ENCODE results near the gene CCDC92. TPM values are rescaled to one million over a fixed set of nuclear protein-coding genes. Genes with fewer than 3 reads are reported as not detected.

CCDC92 gene
- total RNA-seq, 2 experiments from 2014 or later: 11.5 to 12.7 TPM

DNA sequence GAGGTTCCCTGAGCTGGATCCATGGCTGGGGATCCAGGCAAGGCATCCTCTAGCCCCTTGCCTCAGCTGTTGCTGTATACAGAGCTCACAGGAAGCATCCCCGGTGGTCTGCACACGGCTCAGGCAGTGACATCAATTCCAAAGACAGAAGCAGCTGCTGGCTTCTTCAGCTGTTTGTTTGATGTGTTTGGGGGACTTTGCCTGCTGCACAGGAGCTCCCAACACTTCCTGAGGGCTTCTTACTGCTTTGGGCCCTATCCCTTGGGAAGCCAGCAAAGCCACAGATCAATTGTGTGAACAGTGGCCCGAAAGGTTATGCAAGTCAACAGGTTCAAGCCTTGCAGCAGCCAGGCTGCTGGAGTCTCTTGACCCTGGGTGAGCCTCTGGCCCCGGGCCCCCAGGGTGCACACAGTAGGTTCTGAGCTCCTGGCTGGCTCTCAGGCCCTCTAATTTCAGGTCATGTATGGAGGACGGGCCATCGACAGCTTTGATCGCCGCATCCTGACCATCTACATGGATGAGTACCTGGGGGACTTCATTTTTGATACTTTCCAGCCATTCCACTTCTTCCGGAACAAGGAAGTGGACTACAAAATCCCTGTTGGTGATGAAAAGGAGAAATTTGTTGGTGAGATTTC, 42.6 kb downstream of the CCDC92 start:
- TF ChIP-seq, protein P1, sequence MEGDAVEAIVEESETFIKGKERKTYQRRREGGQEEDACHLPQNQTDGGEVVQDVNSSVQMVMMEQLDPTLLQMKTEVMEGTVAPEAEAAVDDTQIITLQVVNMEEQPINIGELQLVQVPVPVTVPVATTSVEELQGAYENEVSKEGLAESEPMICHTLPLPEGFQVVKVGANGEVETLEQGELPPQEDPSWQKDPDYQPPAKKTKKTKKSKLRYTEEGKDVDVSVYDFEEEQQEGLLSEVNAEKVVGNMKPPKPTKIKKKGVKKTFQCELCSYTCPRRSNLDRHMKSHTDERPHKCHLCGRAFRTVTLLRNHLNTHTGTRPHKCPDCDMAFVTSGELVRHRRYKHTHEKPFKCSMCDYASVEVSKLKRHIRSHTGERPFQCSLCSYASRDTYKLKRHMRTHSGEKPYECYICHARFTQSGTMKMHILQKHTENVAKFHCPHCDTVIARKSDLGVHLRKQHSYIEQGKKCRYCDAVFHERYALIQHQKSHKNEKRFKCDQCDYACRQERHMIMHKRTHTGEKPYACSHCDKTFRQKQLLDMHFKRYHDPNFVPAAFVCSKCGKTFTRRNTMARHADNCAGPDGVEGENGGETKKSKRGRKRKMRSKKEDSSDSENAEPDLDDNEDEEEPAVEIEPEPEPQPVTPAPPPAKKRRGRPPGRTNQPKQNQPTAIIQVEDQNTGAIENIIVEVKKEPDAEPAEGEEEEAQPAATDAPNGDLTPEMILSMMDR (IDR thresholded peaks at IDR 0.05): no peak
- CTCF ChIA-PET: interaction anchor here (1.0 kb wide), 1 partner anchor 54 kb away, joined by 3 read pairs; no protein-coding TSS in a partner anchor
- ATAC-seq (ENCODE audit: poor library complexity): no peak
- Mint-ChIP-seq H3K27ac (no peak overlapping the region), H3K4me3 (no peak overlapping the region), H3K9me3 (no peaks in the 10 kb centered on the region), H3K27me3 (no peaks in the 10 kb centered on the region), H3K36me3 (ENCODE audit: low read depth) (no peaks in the 10 kb centered on the region), H3K4me1 (ENCODE audit: low read depth) (peaks cover 18% of the 10 kb centered on the region)
- Histone ChIP-seq H3K27ac (ENCODE audit: low read depth in 1 of 2, low read length in 2 of 2) (no peak overlapping the region), H3K4me3 (ENCODE audit: low read length) (no peak overlapping the region), H3K9me3 (ENCODE audit: control insufficient read depth in 1 of 2, insufficient read depth in 1 of 2, low read length in 2 of 2) (no peaks in the 10 kb centered on the region), H3K27me3 (ENCODE audit: control insufficient read depth in 1 of 2, insufficient read depth in 2 of 2, low read length in 2 of 2) (no peaks in the 10 kb centered on the region), H3K36me3 (ENCODE audit: insufficient read depth, low read length) (no peaks in the 10 kb centered on the region), H3K4me1 (ENCODE audit: insufficient read depth, low read length) (peaks cover 19% of the 10 kb centered on the region)
- intact Hi-C loops (cut with DNase I, micrococcal nuclease): loop anchor here in 1 of 2 experiments (5.0 kb wide), 1 partner anchor 42 kb away; the partner anchor contains the start of genes CCDC92 and ZNF664
- no peak for DNase-seq
- POLR2A ChIA-PET: no interaction called here

DNA sequence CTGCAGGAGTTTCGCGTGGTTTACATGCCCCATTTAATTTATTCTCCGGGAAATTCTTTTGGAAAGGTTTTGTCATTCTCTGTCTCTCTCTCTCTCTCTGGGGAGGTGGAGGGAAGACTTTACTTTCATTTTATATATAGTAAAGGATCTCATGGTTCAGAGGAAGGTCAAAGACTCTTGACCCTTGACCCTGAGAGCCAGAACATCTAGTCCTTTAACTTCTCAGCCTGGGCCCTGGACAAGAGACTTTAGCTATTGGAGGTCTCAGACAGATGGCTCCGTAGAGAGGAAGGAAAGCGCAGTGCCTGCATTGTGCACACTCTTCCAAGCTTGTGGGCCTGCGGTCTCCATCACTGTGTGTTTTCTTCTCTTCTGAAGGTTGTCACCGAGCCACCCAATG, 43.7 kb downstream of the CCDC92 start:
- Histone ChIP-seq H3K4me3 (ENCODE audit: low read length) (no peak overlapping the region), H3K36me3 (ENCODE audit: insufficient read depth, low read length) (no peaks in the 10 kb centered on the region), H3K9me3 (ENCODE audit: control insufficient read depth in 1 of 2, insufficient read depth in 1 of 2, low read length in 2 of 2) (no peaks in the 10 kb centered on the region), H3K27ac (ENCODE audit: low read depth in 1 of 2, low read length in 2 of 2) (no peak overlapping the region), H3K4me1 (ENCODE audit: insufficient read depth, low read length) (peaks cover 16% of the 10 kb centered on the region), H3K27me3 (ENCODE audit: control insufficient read depth in 1 of 2, insufficient read depth in 2 of 2, low read length in 2 of 2) (no peaks in the 10 kb centered on the region)
- no peaks in the 10 kb centered on the region for H3K9me3 Mint-ChIP-seq
- ChIA-PET POLR2A (no interaction called here), CTCF (no interaction called here)
- no peak overlapping the region for H3K4me3 Mint-ChIP-seq
- intact Hi-C loops (cut with DNase I, micrococcal nuclease): no loop called here
- H3K4me1 Mint-ChIP-seq (ENCODE audit: low read depth): peaks cover 18% of the 10 kb centered on the region
- no peaks in the 10 kb centered on the region for H3K36me3 Mint-ChIP-seq (ENCODE audit: low read depth)
- no peaks in the 10 kb centered on the region for H3K27me3 Mint-ChIP-seq
- H3K27ac Mint-ChIP-seq: no peak overlapping the region
- ATAC-seq (ENCODE audit: poor library complexity) (no peak), DNase-seq (no peak)
- TF ChIP-seq, protein P1 (IDR thresholded peaks at IDR 0.05): no peak

DNA sequence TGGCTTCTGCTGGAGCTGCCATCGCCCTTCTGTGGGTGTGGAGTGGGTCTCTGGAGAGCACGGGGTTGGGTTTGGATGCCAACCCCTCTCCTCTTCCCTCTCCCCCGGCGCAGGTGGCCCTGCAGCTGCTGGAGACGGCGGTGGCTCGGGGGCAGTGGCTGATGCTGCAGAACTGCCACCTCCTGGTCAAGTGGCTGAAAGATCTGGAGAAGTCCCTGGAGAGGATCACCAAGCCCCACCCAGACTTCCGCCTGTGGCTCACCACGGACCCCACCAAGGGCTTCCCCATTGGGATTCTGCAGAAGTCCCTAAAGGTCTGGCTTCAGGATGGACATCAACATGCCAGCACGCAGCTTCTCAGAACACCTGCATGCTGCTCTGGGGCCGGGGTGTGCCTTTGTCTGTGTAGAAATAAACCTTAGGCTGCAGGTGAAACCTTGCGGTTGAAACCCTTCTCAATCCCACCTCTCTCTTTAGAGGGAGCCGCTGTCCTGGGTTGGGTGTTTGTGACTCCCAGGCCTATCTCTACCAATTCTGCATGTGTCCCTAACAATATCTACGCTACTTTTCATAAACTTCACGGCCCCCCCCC, 44.3 kb downstream of the CCDC92 start:
- CTCF ChIA-PET: interaction anchor here (1.1 kb wide), 1 partner anchor 56 kb away, joined by 3 read pairs; no protein-coding TSS in a partner anchor
- no peaks in the 10 kb centered on the region for H3K36me3 Mint-ChIP-seq (ENCODE audit: low read depth)

More for the DNA sequence above, 44.3 kb downstream of the CCDC92 start:
- Mint-ChIP-seq H3K4me1 (ENCODE audit: low read depth) (peaks cover 18% of the 10 kb centered on the region), H3K9me3 (no peaks in the 10 kb centered on the region), H3K27ac (no peak overlapping the region), H3K27me3 (no peaks in the 10 kb centered on the region), H3K4me3 (no peak overlapping the region)
- H3K4me1 ChIP-seq (ENCODE audit: insufficient read depth, low read length): peaks cover 13% of the 10 kb centered on the region
- ATAC-seq (ENCODE audit: poor library complexity): no peak
- intact Hi-C loops (cut with DNase I, micrococcal nuclease): no loop called here
- POLR2A ChIA-PET: interaction anchor here (2.2 kb wide), 1 partner anchor 9 kb away, joined by 5 read pairs; no protein-coding TSS in a partner anchor
- no peaks in the 10 kb centered on the region for H3K36me3 ChIP-seq (ENCODE audit: insufficient read depth, low read length)
- no peaks in the 10 kb centered on the region for H3K9me3 ChIP-seq (ENCODE audit: control insufficient read depth in 1 of 2, insufficient read depth in 1 of 2, low read length in 2 of 2)
- DNase-seq: no peak
- TF ChIP-seq, protein P1 (IDR thresholded peaks at IDR 0.05): no peak
- no peak overlapping the region for H3K27ac ChIP-seq (ENCODE audit: low read depth in 1 of 2, low read length in 2 of 2)
- no peak overlapping the region for H3K4me3 ChIP-seq (ENCODE audit: low read length)
- H3K27me3 ChIP-seq (ENCODE audit: control insufficient read depth in 1 of 2, insufficient read depth in 2 of 2, low read length in 2 of 2): no peaks in the 10 kb centered on the region
